K562 (cell line): ENCODE measurements around the gene IL1R1. TPM values are rescaled to one million over a fixed set of nuclear protein-coding genes. Genes with fewer than 3 reads are reported as not detected.

ENCODE experiments used
- ATAC-seq: fragments of 200-7000 bp; cut with Tn5 transposase; 3 replicates; pipeline ENCODE4 v1.9.1; 2020; ENCODE audit warnings: moderate library complexity
- BruUV-seq: library from RNA; stranded (reverse); fragments of 400-500 nt; replicated peaks from 2 replicates; lab custom pipeline; 2021; lab: Mats Ljungman, UMichigan
- CTCF ChIA-PET: fragments of 300-600 bp; formaldehyde crosslinking; extraction: SDS; loops from one replicate; lab custom pipeline; 2021; ENCODE audit warnings: low intra/inter-chr PET ratio; lab: Yijun Ruan, JAX
- POLR2A ChIA-PET: fragments of 300-600, 350-650 bp; sonication (Branson Sonifier 250); formaldehyde crosslinking; extraction: SDS; loops from one replicate; lab custom pipeline; 2021; ENCODE audit warnings: antibody characterized with exemption, inconsistent platforms; lab: Yijun Ruan, JAX
- DNase-seq, 4 experiments: peaks; one replicate each; pipeline versions ENCODE4 v3.0.0 to v3.0.0-alpha.2; 2011 to 2018; ENCODE audit warnings: low spot score in 3 of 4, mixed read lengths in 3 of 4; ENCODE audit errors: extremely low read depth in 1 of 4
- FAIRE-seq: peaks from 2 replicates; lab custom pipeline; 2011; peaks lifted over from hg19 to GRCh38; lab: Jason Lieb, UNC
- H2AFZ ChIP-seq: 2 replicates; pipeline ENCODE4 v1.6.0; 2011; ENCODE audit warnings: low read depth, low read length, control low read depth, inconsistent platforms
- H3K27ac ChIP-seq: fragments of 200-600 bp; 3 replicates; pipeline ENCODE4 v1.8.0; 2011; ENCODE audit warnings: low read depth, mild to moderate bottlenecking, control low read depth, inconsistent platforms, low read length, moderate library complexity, mixed read lengths; ENCODE audit errors: extremely low read depth
- H3K27me3 ChIP-seq, 2 experiments: fragments of 300-600 bp in 1 of 2; 2 replicates in 1 of 2; 3 replicates in 1 of 2; pipeline versions ENCODE4 v1.6.0 to v1.8.0; 2011; ENCODE audit warnings: inconsistent platforms in 2 of 2, low read length in 2 of 2, mild to moderate bottlenecking in 1 of 2, mixed read lengths in 1 of 2, moderate library complexity in 1 of 2; ENCODE audit not compliant: control insufficient read depth in 2 of 2, insufficient read depth in 2 of 2
- H3K36me3 ChIP-seq: fragments of 300-600 bp; 3 replicates; pipeline ENCODE4 v1.8.0; 2011; ENCODE audit warnings: mild to moderate bottlenecking, low read length, inconsistent platforms; ENCODE audit not compliant: control insufficient read depth, insufficient read depth
- H3K4me1 ChIP-seq, 2 experiments: fragments of 200-600 bp in 1 of 2; replicated peaks in 1 of 2; 2 replicates in 1 of 2; 3 replicates in 1 of 2; pipeline versions ENCODE4 v1.5.1 to v1.8.0; 2011; ENCODE audit warnings: inconsistent platforms in 2 of 2, low read length in 2 of 2, mild to moderate bottlenecking in 1 of 2, mixed read lengths in 1 of 2, moderate library complexity in 1 of 2; ENCODE audit not compliant: control insufficient read depth in 2 of 2, insufficient read depth in 2 of 2
- H3K4me2 ChIP-seq: 2 replicates; pipeline ENCODE4 v1.6.1; 2011; ENCODE audit warnings: low read length, control low read depth, inconsistent platforms, mixed read lengths; ENCODE audit not compliant: insufficient read depth
- H3K4me3 ChIP-seq: fragments of 200-600 bp; sonication (generic), shearing (Covaris generic); 2 replicates; pipeline ENCODE4 v1.5.1; 2016; ENCODE audit warnings: control low read depth, inconsistent platforms
- H3K79me2 ChIP-seq: fragments of 200-600 bp; 3 replicates; pipeline ENCODE4 v1.8.0; 2011; ENCODE audit warnings: low read length, inconsistent platforms; ENCODE audit not compliant: control insufficient read depth, insufficient read depth
- H3K9ac ChIP-seq, 2 experiments: 2 replicates each; pipeline versions ENCODE4 v1.6.0 to v1.6.1; 2011; ENCODE audit warnings: low read depth in 2 of 2, low read length in 2 of 2, control low read depth in 1 of 2, inconsistent platforms in 1 of 2, mild to moderate bottlenecking in 1 of 2, mixed read lengths in 1 of 2; ENCODE audit not compliant: insufficient read depth in 1 of 2
- H3K9me1 ChIP-seq: one replicate; pipeline ENCODE4 v1.6.0; 2011; ENCODE audit warnings: inconsistent platforms, mild to moderate bottlenecking, low read length, moderate library complexity; ENCODE audit not compliant: control insufficient read depth, insufficient read depth
- H3K9me3 ChIP-seq: replicated peaks from 2 replicates; pipeline ENCODE4 v1.5.1; 2011; ENCODE audit warnings: low read depth, low read length, inconsistent platforms; ENCODE audit not compliant: control insufficient read depth, insufficient read depth
- H4K20me1 ChIP-seq: replicated peaks from 2 replicates; pipeline ENCODE4 v1.6.1; 2011; ENCODE audit warnings: low read length, inconsistent platforms, mixed read lengths; ENCODE audit not compliant: control insufficient read depth, insufficient read depth
- ARID3A ChIP-seq: IDR thresholded peaks from 2 replicates; pipeline ENCODE4 v1.6.1; 2012; ENCODE audit warnings: low read depth, low read length, improper control_type of control experiment, borderline replicate concordance
- ASH1L ChIP-seq: fragments of 450-650 bp; IDR thresholded peaks from 2 replicates; pipeline ENCODE4 v1.6.1; 2018; ENCODE audit warnings: borderline replicate concordance, mild to moderate bottlenecking, low read depth; ENCODE audit not compliant: partially characterized antibody
- CHCHD3 ChIP-seq: fragments of 250-450 bp; sonication (Bioruptor Pico); IDR thresholded peaks from 2 replicates; pipeline ENCODE4 v2.1.2; 2022; ENCODE audit warnings: mild to moderate bottlenecking
- DLX4 ChIP-seq: fragments of 250-450 bp; sonication (Bioruptor Pico); IDR thresholded peaks from 2 replicates; pipeline ENCODE4 v1.6.1; 2021; ENCODE audit warnings: mild to moderate bottlenecking
- HMGXB4 ChIP-seq: sonication (generic); formaldehyde crosslinking; IDR thresholded peaks from 2 replicates; pipeline ENCODE4 v1.8.1; 2023; ENCODE audit warnings: mild to moderate bottlenecking, missing genetic modification reagents
- ILF3 ChIP-seq: fragments of 450-650 bp; IDR thresholded peaks from 2 replicates; pipeline ENCODE4 v1.6.1; 2018; ENCODE audit warnings: antibody characterized with exemption, mild to moderate bottlenecking, moderate library complexity, borderline replicate concordance
- NCOA4 ChIP-seq: fragments of 450-650 bp; IDR thresholded peaks from 2 replicates; pipeline ENCODE4 v1.6.1; 2018; ENCODE audit warnings: mild to moderate bottlenecking; ENCODE audit not compliant: partially characterized antibody
- POLR3A ChIP-seq: IDR thresholded peaks from 2 replicates; pipeline ENCODE4 v1.6.1; 2011; ENCODE audit warnings: borderline replicate concordance, mild to moderate bottlenecking, moderate library complexity; ENCODE audit not compliant: insufficient read length, insufficient read depth; ENCODE audit errors: extremely low read depth
- RBFOX2 ChIP-seq: fragments of 200-400 bp; formaldehyde crosslinking; IDR thresholded peaks from 2 replicates; pipeline ENCODE4 v1.6.1; 2017; ENCODE audit warnings: low read depth, mild to moderate bottlenecking, low read length, moderate library complexity
- SAP30 ChIP-seq: fragments of 200-600 bp; sonication (generic); IDR thresholded peaks from 2 replicates; pipeline ENCODE4 v1.6.1; 2012; ENCODE audit warnings: borderline replicate concordance, low read depth, mild to moderate bottlenecking, moderate library complexity, low read length, control low read depth, inconsistent platforms; ENCODE audit not compliant: insufficient read depth, poor library complexity, severe bottlenecking
- ZBTB7A ChIP-seq: IDR thresholded peaks from 2 replicates; pipeline ENCODE4 v1.6.1; 2011; ENCODE audit warnings: low read depth, mild to moderate bottlenecking, low read length, moderate library complexity, borderline replicate concordance; ENCODE audit not compliant: control insufficient read depth
- WGBS: fragments of 100-300 bp; shearing (Covaris generic); methylation state at CpG from one replicate; pipeline ENCODE4 v1.1.6; 2016; ENCODE audit warnings: low coverage, mixed read lengths; ENCODE audit not compliant: insufficient coverage; ENCODE audit errors: missing lambda C conversion rate; 5-methylcytosine and 5-hydroxymethylcytosine counted together
- in situ Hi-C: fragments of 300-500 bp; cut with MboI; formaldehyde crosslinking; loops from 4 replicates; pipeline ENCODE4 v1.15.0; 2018; ENCODE audit warnings: inconsistent platforms, mixed read lengths
- intact Hi-C: fragments of 100-400 bp; cut with micrococcal nuclease; formaldehyde crosslinking; loops from 2 replicates; pipeline ENCODE4 v1.14.2; 2022
- polyA plus RNA-seq, 8 experiments: library from polyadenylated mRNA; depleted of rRNA in 4 of 8; stranded (reverse) in 5 of 8; unstranded in 3 of 8; fragments of >200 nt; fragmentation: Nextera tagmentation in 2 of 8; fragmentation: Illumina TruSeq in 1 of 8; extraction: Ambion mirVana in 2 of 8; extraction: Trizol in 1 of 8; gene quantifications; 2 replicates each; pipeline versions ENCODE4 v1.2.1 to v1.2.3, GENCODE V29; 2011 to 2014; ENCODE audit warnings: inconsistent platforms in 1 of 8, missing spikeins in 1 of 8
- total RNA-seq, 7 experiments: library from RNA; depleted of rRNA in 6 of 7; stranded (reverse); fragments of >200 nt in 6 of 7; fragmentation: Illumina TruSeq in 2 of 7; extraction: Trizol in 2 of 7; gene quantifications; 2 replicates each; pipeline versions ENCODE4 v1.2.1 to v1.2.3, GENCODE V29; 2011 to 2021; ENCODE audit warnings: low replicate concordance in 1 of 7

The IL1R1 gene
- total and polyA plus RNA-seq, 9 of the 15 experiments (the other 6 are each of a cell fraction or from before 2014, with no cell fraction given): 0.81 to 3.9 (median 1.6) TPM

DNA sequence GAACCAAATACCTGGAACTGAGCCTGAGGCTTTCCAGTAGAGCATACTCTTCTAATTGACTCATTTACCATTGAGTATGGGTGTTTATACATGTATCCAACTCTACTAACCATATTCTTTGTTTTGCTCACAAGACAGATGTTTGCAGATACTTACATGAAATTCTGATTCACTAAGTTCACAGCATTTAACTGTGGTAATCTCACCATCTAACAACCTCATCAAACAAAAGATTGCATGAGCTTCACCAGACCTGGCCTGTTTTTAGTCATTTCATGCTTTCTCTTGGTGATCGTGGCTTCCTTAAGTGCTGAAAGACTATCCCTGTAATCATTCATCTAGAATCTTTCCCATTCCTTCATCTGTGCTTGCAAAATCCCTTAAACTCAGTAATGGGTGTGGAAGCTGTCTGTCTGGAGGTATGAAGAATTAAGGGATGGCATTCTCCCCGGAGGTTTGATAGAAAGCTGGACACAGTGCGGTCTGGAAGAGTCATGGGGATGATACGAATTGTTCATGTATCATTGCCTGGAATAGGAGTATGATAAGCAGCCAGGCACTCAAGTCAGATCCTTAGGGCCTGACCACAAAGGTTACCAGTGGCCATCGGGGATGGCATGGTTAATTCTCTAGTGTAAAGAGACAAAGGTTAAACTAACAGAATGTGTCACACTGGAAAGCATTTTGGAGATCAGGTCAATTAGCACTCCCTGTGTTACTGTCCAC is 42.0 kb upstream of the IL1R1 start (continued):
- TF ChIP-seq SAP30: no peak
- no peak for TF ChIP-seq HMGXB4 (CRISPR knock-in tag)
- TF ChIP-seq DLX4: no peak
- TF ChIP-seq ASH1L: no peak

DNA sequence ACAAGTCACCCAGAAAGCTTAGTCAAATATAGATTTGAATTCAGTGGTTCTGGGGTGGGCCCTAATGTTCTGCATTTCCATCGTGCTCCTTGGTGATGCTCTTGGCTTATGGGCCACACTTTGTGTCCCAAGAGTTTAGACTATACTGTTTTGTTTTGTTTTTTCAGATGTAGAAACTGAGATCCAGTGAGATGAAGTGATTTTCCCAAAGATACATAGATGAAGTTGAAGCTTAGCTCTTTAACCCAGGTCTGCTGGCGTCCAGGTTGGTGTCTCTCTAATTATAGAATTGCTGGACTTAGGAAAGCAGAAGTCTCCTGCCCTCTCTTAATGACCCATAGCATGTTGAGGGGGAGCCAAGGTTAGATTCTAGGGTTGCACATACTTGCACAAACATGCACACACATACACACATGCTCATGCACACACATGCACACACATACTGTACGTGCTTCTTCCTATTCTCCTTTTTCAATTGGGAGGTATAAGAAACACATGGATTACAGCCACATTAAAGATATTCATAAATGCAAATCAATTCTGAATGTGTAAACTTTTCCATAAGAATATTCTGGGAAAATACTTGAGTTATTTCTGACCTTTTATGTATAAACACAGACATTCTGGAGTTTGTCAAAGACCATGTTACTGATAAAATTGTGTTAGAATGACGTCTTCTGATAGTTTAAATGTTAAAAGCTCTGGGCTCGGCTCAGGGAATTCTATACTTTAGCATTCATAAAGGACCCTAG is 41.3 kb upstream of the IL1R1 start:
- no peaks in the 10 kb centered on the region for H3K4me1 ChIP-seq
- H3K9me3 ChIP-seq: no peaks in the 10 kb centered on the region
- H3K4me2 ChIP-seq: no peak overlapping the region
- 38% methylated on average over 5 of the region's 5 CpGs for WGBS
- ATAC-seq (no peak), DNase-seq (no peak), FAIRE-seq (no peak)
- no peaks in the 10 kb centered on the region for H3K36me3 ChIP-seq
- H3K9me1 ChIP-seq: no peaks in the 10 kb centered on the region
- H3K79me2 ChIP-seq: no peaks in the 10 kb centered on the region
- no TSS peak for BruUV-seq
- no peaks in the 10 kb centered on the region for H4K20me1 ChIP-seq
- ChIA-PET CTCF (no interaction called here), POLR2A (interaction anchor here (0.9 kb wide), 1 partner anchor 17 kb away, joined by 3 read pairs; no protein-coding TSS in a partner anchor)
- no peak overlapping the region for H3K27ac ChIP-seq
- intact Hi-C loops: no loop called here
- no peaks in the 10 kb centered on the region for H3K27me3 ChIP-seq
- in situ Hi-C loops: no loop called here
- no peak overlapping the region for H3K9ac ChIP-seq
- H3K4me3 ChIP-seq: no peak overlapping the region
- no peak overlapping the region for H2AFZ ChIP-seq
- no peak for TF ChIP-seq NCOA4
- TF ChIP-seq ILF3: no peak
- no peak for TF ChIP-seq CHCHD3 (CRISPR knock-in tag)
- TF ChIP-seq ARID3A: no peak
- TF ChIP-seq RBFOX2: no peak
- no peak for TF ChIP-seq ZBTB7A
- TF ChIP-seq POLR3A: no peak
